Neural cell (in vitro differentiated cells): ENCODE measurements around the gene RNU6-8.

Source experiments
- EP300 ChIP-seq: fragments of 450-650 bp; conservative IDR thresholded peaks from 2 replicates; pipeline ENCODE4 v1.6.1; 2014; ENCODE audit warnings: antibody characterized with exemption, mild to moderate bottlenecking, moderate library complexity; ENCODE audit not compliant: poor library complexity, severe bottlenecking
- EZH2 ChIP-seq: fragments of 200-600, 300-800 bp; shearing (Covaris generic), sonication (generic); IDR thresholded peaks from 2 replicates; pipeline ENCODE4 v1.6.1; 2014; ENCODE audit warnings: antibody characterized with exemption, low read length, borderline replicate concordance, mild to moderate bottlenecking; ENCODE audit not compliant: insufficient read depth, poor library complexity, severe bottlenecking
- MXI1 ChIP-seq: fragments of 450-650 bp; conservative IDR thresholded peaks from 2 replicates; pipeline ENCODE4 v1.6.1; 2014; ENCODE audit warnings: antibody characterized with exemption, mild to moderate bottlenecking; ENCODE audit not compliant: poor library complexity, severe bottlenecking
- POLR2AphosphoS5 ChIP-seq: IDR thresholded peaks from 2 replicates; pipeline ENCODE4 v1.6.1; 2012
- RAD21 ChIP-seq: fragments of 450-650 bp; conservative IDR thresholded peaks from 2 replicates; pipeline ENCODE4 v1.6.1; 2014; ENCODE audit warnings: antibody characterized with exemption, mild to moderate bottlenecking, moderate library complexity
- SMC3 ChIP-seq: fragments of 450-650 bp; conservative IDR thresholded peaks from 2 replicates; pipeline ENCODE4 v1.6.1; 2014; ENCODE audit warnings: antibody characterized with exemption, mild to moderate bottlenecking, moderate library complexity; ENCODE audit not compliant: poor library complexity
- TAF1 ChIP-seq: IDR thresholded peaks from 2 replicates; pipeline ENCODE4 v1.6.1; 2012; ENCODE audit warnings: low read depth
- TF ChIP-seq, protein P1 (sequence below): fragments of 450-650 bp; IDR thresholded peaks from 2 replicates; pipeline ENCODE4 v1.5.1; 2014; ENCODE audit warnings: antibody characterized with exemption, mild to moderate bottlenecking, moderate library complexity; ENCODE audit not compliant: poor library complexity, severe bottlenecking
- TF ChIP-seq, protein P2 (sequence below): IDR thresholded peaks from 2 replicates; pipeline ENCODE4 v1.6.1; 2012; ENCODE audit warnings: borderline replicate concordance

DNA sequence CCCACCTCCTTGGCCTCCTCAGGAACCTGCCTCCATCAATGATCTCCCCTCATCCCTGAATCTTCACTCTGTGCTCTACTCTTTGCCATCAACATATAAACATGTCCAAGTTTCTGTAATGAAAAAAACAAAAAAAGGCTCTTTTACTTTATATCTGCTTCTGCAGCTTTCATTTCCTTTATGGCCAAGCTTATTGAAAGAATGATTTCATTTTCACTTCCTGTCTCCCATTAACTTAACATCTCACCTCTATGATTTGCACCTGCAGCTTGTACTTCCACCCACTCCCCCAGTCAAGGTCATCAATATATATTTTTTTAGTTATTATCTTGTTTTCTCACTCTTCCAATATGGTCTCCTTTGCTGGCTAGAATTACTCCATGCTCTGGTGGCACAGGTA is 16.8 kb downstream of the RNU6-8 start:
- TF ChIP-seq, protein P1, sequence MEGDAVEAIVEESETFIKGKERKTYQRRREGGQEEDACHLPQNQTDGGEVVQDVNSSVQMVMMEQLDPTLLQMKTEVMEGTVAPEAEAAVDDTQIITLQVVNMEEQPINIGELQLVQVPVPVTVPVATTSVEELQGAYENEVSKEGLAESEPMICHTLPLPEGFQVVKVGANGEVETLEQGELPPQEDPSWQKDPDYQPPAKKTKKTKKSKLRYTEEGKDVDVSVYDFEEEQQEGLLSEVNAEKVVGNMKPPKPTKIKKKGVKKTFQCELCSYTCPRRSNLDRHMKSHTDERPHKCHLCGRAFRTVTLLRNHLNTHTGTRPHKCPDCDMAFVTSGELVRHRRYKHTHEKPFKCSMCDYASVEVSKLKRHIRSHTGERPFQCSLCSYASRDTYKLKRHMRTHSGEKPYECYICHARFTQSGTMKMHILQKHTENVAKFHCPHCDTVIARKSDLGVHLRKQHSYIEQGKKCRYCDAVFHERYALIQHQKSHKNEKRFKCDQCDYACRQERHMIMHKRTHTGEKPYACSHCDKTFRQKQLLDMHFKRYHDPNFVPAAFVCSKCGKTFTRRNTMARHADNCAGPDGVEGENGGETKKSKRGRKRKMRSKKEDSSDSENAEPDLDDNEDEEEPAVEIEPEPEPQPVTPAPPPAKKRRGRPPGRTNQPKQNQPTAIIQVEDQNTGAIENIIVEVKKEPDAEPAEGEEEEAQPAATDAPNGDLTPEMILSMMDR: no peak
- TF ChIP-seq EZH2: no peak
- no peak for TF ChIP-seq POLR2AphosphoS5
- no peak for TF ChIP-seq EP300
- TF ChIP-seq RAD21: no peak
- TF ChIP-seq, protein P2, sequence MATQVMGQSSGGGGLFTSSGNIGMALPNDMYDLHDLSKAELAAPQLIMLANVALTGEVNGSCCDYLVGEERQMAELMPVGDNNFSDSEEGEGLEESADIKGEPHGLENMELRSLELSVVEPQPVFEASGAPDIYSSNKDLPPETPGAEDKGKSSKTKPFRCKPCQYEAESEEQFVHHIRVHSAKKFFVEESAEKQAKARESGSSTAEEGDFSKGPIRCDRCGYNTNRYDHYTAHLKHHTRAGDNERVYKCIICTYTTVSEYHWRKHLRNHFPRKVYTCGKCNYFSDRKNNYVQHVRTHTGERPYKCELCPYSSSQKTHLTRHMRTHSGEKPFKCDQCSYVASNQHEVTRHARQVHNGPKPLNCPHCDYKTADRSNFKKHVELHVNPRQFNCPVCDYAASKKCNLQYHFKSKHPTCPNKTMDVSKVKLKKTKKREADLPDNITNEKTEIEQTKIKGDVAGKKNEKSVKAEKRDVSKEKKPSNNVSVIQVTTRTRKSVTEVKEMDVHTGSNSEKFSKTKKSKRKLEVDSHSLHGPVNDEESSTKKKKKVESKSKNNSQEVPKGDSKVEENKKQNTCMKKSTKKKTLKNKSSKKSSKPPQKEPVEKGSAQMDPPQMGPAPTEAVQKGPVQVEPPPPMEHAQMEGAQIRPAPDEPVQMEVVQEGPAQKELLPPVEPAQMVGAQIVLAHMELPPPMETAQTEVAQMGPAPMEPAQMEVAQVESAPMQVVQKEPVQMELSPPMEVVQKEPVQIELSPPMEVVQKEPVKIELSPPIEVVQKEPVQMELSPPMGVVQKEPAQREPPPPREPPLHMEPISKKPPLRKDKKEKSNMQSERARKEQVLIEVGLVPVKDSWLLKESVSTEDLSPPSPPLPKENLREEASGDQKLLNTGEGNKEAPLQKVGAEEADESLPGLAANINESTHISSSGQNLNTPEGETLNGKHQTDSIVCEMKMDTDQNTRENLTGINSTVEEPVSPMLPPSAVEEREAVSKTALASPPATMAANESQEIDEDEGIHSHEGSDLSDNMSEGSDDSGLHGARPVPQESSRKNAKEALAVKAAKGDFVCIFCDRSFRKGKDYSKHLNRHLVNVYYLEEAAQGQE: no peak
- no peak for TF ChIP-seq MXI1
- TF ChIP-seq TAF1: no peak
- no peak for TF ChIP-seq SMC3
